HepG2 (cell line): Measurements from ENCODE around the gene DCLK1. TPM values are rescaled to one million over a fixed set of nuclear protein-coding genes. Genes with fewer than 3 reads are reported as not detected.

Experiments used
- ATAC-seq: fragments of 200-7000 bp; cut with Tn5 transposase; 3 replicates; pipeline ENCODE4 v1.9.1; 2020; ENCODE audit warnings: mild to moderate bottlenecking, moderate library complexity
- BruUV-seq: library from RNA; stranded (reverse); fragments of 400-500 nt; replicated peaks from 2 replicates; lab custom pipeline; 2021; lab: Mats Ljungman, UMichigan
- CTCF ChIA-PET: fragments of 300-600 bp; formaldehyde crosslinking; extraction: SDS; loops from one replicate; lab custom pipeline; 2021; ENCODE audit warnings: low total read pairs, inconsistent platforms, low intra/inter-chr PET ratio; lab: Yijun Ruan, JAX
- POLR2A ChIA-PET: fragments of 350-600 bp; sonication (Branson Sonifier 250); formaldehyde crosslinking; loops from one replicate; lab custom pipeline; 2020; ENCODE audit warnings: antibody characterized with exemption, inconsistent platforms; lab: Yijun Ruan, JAX
- DNase-seq: peaks from one replicate; pipeline ENCODE4 v3.0.0-alpha.2; 2015; ENCODE audit warnings: low spot score
- FAIRE-seq: peaks from 3 replicates; lab custom pipeline; 2011; peaks lifted over from hg19 to GRCh38; lab: Jason Lieb, UNC
- H2AFZ ChIP-seq: one replicate; pipeline ENCODE4 v1.6.1; 2011; ENCODE audit warnings: low read length, inconsistent platforms
- H3K27ac ChIP-seq: fragments of 300-600 bp; 3 replicates; pipeline ENCODE4 v1.8.0; 2011; ENCODE audit warnings: mixed run types, mild to moderate bottlenecking, mixed read lengths, low read length, inconsistent platforms; ENCODE audit not compliant: insufficient read depth; ENCODE audit errors: extremely low read length
- H3K27me3 ChIP-seq, 2 experiments: fragments of 200-600 bp in 1 of 2; 2 replicates in 1 of 2; 3 replicates in 1 of 2; pipeline versions ENCODE4 v1.6.0 to v1.8.0; 2011; ENCODE audit warnings: low read length in 2 of 2, mild to moderate bottlenecking in 2 of 2, moderate library complexity in 2 of 2, inconsistent platforms in 1 of 2; ENCODE audit not compliant: insufficient read depth in 2 of 2, control insufficient read depth in 1 of 2
- H3K36me3 ChIP-seq, 2 experiments: fragments of 200-600 bp in 1 of 2; replicated peaks in 1 of 2; 2 replicates in 1 of 2; 3 replicates in 1 of 2; pipeline versions ENCODE4 v1.5.1 to v1.8.0; 2011; ENCODE audit warnings: low read length in 2 of 2, inconsistent platforms in 1 of 2; ENCODE audit not compliant: insufficient read depth in 2 of 2, control insufficient read depth in 1 of 2
- H3K4me1 ChIP-seq: 2 replicates; pipeline ENCODE4 v1.5.1; 2012; ENCODE audit warnings: low read length, inconsistent platforms; ENCODE audit not compliant: insufficient read depth
- H3K4me2 ChIP-seq: 2 replicates; pipeline ENCODE4 v1.6.0; 2011; ENCODE audit warnings: low read depth, low read length, inconsistent platforms
- H3K4me3 ChIP-seq, 3 experiments: fragments of 200-600 bp in 1 of 3; sonication (generic), shearing (Covaris generic) in 1 of 3; replicated peaks in 1 of 3; 2 replicates each; pipeline ENCODE4 v1.5.1; 2011 to 2016; ENCODE audit warnings: low read length in 3 of 3, inconsistent platforms in 2 of 3, low read depth in 2 of 3, mild to moderate bottlenecking in 2 of 3, control low read depth in 1 of 3, mixed read lengths in 1 of 3; ENCODE audit not compliant: insufficient read depth in 1 of 3
- H3K79me2 ChIP-seq: one replicate; pipeline ENCODE4 v1.6.1; 2011; ENCODE audit warnings: low read length, inconsistent platforms; ENCODE audit not compliant: insufficient read depth
- H3K9ac ChIP-seq: 2 replicates; pipeline ENCODE4 v1.6.0; 2011; ENCODE audit warnings: mild to moderate bottlenecking, low read depth, low read length, inconsistent platforms; ENCODE audit not compliant: insufficient read depth
- H3K9me3 ChIP-seq: 2 replicates; pipeline ENCODE4 v1.5.1; 2012; ENCODE audit warnings: mild to moderate bottlenecking, low read length
- H4K20me1 ChIP-seq: 2 replicates; pipeline ENCODE4 v1.6.0; 2011; ENCODE audit warnings: inconsistent platforms, mild to moderate bottlenecking, low read length, moderate library complexity; ENCODE audit not compliant: insufficient read depth
- JDP2 ChIP-seq: sonication (generic); formaldehyde crosslinking; IDR thresholded peaks from 2 replicates; pipeline ENCODE4 v1.8.1; 2022; ENCODE audit warnings: missing genetic modification reagents, borderline replicate concordance
- KDM4B ChIP-seq: sonication (generic); formaldehyde crosslinking; IDR thresholded peaks from 2 replicates; pipeline ENCODE4 v1.4.0; 2020; ENCODE audit warnings: missing genetic modification reagents
- MIXL1 ChIP-seq: IDR thresholded peaks from 2 replicates; pipeline ENCODE4 v1.6.1; 2016
- PHF21A ChIP-seq: sonication (generic); formaldehyde crosslinking; IDR thresholded peaks from 2 replicates; pipeline ENCODE4 v1.5.0; 2020; ENCODE audit warnings: mild to moderate bottlenecking, missing genetic modification reagents
- PITX1 ChIP-seq: sonication (generic); formaldehyde crosslinking; IDR thresholded peaks from 2 replicates; pipeline ENCODE4 v1.5.1; 2020; ENCODE audit warnings: mild to moderate bottlenecking, missing genetic modification reagents
- ZFP36L1 ChIP-seq: sonication (generic); formaldehyde crosslinking; IDR thresholded peaks from 2 replicates; pipeline ENCODE4 v1.8.0; 2022; ENCODE audit warnings: mild to moderate bottlenecking, missing genetic modification reagents, moderate library complexity
- ZNF772 ChIP-seq: sonication (generic); formaldehyde crosslinking; IDR thresholded peaks from 2 replicates; pipeline ENCODE4 v1.5.0; 2020; ENCODE audit warnings: mild to moderate bottlenecking, missing genetic modification reagents
- WGBS: methylation state at CpG from one replicate; pipeline ENCODE4 v1.1.6; 2017; ENCODE audit warnings: low lambda C conversion rate; 5-methylcytosine and 5-hydroxymethylcytosine counted together
- in situ Hi-C: cut with HindIII; loops from 2 replicates; pipeline ENCODE4 v1.10.0; 2017; ENCODE audit warnings: low pct_unique_long_range_greater_than_20kb; ENCODE audit not compliant: extremely low pct_ligation_motif_present
- intact Hi-C: fragments of 100-400 bp; cut with micrococcal nuclease; formaldehyde crosslinking; loops from one replicate; pipeline ENCODE4 v1.10.0; 2022; ENCODE audit not compliant: unreplicated experiment
- polyA plus RNA-seq, 8 experiments: library from polyadenylated mRNA; depleted of rRNA in 3 of 8; stranded (reverse) in 7 of 8; unstranded in 1 of 8; fragments of >200 nt; fragmentation: Illumina TruSeq in 4 of 8; extraction: Trizol in 4 of 8; gene quantifications; 2 replicates each; pipeline versions ENCODE4 v1.2.1 to v1.2.3, GENCODE V29; 2011 to 2016; ENCODE audit warnings: low read depth in 4 of 8, missing spikeins in 1 of 8, mixed read lengths in 1 of 8; ENCODE audit not compliant: insufficient read depth in 1 of 8
- total RNA-seq, 5 experiments: library from RNA; depleted of rRNA; stranded (reverse); fragments of >200 nt; fragmentation: Illumina TruSeq; extraction: Trizol; gene quantifications; 2 replicates each; pipeline ENCODE4 v1.2.3, GENCODE V29; 2016; ENCODE audit warnings: low read depth in 1 of 5
- TF ChIP-seq, protein P1 (sequence below): sonication (generic); formaldehyde crosslinking; IDR thresholded peaks from 2 replicates; pipeline ENCODE4 v1.5.0; 2020; ENCODE audit warnings: mild to moderate bottlenecking, missing genetic modification reagents

The DCLK1 gene
- total and polyA plus RNA-seq, 2 of the 13 experiments (the other 11 are each of a cell fraction or from before 2014, with no cell fraction given) = not detected

DNA sequence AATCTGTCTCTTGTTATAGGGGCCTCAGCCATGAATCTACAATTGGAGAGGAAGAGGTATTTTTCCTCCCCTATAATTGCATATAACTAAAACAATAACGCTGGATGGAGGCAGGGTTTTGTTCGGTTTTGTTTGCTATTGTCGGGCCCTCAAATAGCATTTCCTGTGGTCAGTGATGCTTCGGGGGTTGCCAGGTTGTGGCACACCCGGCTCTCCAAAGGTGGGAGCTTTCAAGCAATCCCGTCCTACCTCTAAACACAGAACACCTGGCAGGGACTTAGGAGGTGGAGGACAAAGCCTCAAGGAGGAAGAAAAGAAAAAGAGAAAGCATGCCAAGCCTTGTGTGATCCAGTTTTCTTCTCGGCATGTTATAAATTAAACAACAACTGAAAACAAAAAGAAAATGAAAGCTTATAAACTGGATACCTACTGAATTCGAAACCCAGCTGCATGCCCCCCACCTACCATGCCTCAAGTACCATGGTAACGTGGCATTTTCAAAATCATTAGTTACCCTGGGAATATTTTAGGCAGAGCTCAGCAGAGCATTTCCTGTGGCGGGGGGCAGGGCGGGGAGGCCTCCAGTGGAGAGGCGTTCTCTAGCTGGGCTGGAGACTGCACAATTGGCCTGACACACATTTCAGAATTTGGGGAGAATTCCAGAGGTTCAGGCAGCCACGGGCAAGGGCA lies 213.8 kb downstream of the DCLK1 start (continued):
- TF ChIP-seq, protein P1, sequence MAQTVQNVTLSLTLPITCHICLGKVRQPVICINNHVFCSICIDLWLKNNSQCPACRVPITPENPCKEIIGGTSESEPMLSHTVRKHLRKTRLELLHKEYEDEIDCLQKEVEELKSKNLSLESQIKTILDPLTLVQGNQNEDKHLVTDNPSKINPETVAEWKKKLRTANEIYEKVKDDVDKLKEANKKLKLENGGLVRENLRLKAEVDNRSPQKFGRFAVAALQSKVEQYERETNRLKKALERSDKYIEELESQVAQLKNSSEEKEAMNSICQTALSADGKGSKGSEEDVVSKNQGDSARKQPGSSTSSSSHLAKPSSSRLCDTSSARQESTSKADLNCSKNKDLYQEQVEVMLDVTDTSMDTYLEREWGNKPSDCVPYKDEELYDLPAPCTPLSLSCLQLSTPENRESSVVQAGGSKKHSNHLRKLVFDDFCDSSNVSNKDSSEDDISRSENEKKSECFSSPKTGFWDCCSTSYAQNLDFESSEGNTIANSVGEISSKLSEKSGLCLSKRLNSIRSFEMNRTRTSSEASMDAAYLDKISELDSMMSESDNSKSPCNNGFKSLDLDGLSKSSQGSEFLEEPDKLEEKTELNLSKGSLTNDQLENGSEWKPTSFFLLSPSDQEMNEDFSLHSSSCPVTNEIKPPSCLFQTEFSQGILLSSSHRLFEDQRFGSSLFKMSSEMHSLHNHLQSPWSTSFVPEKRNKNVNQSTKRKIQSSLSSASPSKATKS (CRISPR knock-in tag) = no peak

DNA sequence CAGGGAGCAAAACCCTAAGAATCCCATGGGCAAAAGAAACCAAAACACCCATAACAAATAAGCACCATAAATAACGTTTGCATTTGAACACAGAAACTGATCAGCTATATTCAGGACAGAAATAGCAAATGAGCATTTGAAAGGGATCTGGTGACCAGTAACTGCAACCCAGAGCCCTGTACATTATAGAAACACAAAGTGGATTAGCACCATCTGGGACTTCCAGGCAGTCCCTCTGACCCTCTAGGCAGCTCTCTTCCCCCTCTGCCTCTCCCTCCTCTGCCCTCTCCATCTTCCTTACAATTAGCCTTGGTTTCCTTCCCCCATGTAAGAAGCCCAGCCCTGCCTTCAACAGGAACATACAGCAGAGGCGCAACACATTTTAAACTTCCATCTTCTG lies 215.0 kb downstream of the DCLK1 start:
- no peaks in the 10 kb centered on the region for H3K36me3 ChIP-seq
- H3K79me2 ChIP-seq = no peaks in the 10 kb centered on the region
- no peaks in the 10 kb centered on the region for H3K4me1 ChIP-seq
- H3K9ac ChIP-seq = no peak overlapping the region
- in situ Hi-C loops = no loop called here
- TF ChIP-seq PHF21A (CRISPR knock-in tag) = no peak
- no peak for TF ChIP-seq JDP2
- no peak for TF ChIP-seq MIXL1 (CRISPR knock-in tag)
- TF ChIP-seq ZNF772 (CRISPR knock-in tag) = no peak
- TF ChIP-seq ZFP36L1 = no peak
- no peak for TF ChIP-seq PITX1
- TF ChIP-seq KDM4B (CRISPR knock-in tag) = no peak
- no peak overlapping the region for H3K4me3 ChIP-seq
- H4K20me1 ChIP-seq = no peaks in the 10 kb centered on the region
- H3K4me2 ChIP-seq = no peak overlapping the region
- H2AFZ ChIP-seq = no peak overlapping the region
- POLR2A ChIA-PET = no interaction called here
- H3K9me3 ChIP-seq = no peaks in the 10 kb centered on the region
- WGBS = 18% methylated on average over 2 of the region's 2 CpGs
- DNase-seq (no peak), ATAC-seq (no peak), FAIRE-seq (no peak)
- intact Hi-C loops = no loop called here
- peaks cover 0 to 15% of the 10 kb centered on the region in 2 experiments; a peak in 1 of 5 replicates for H3K27me3 ChIP-seq
- no peak overlapping the region for H3K27ac ChIP-seq
- no TSS peak for BruUV-seq
- CTCF ChIA-PET = no interaction called here
